ENCODE data around the gene NELL1. TPM values are rescaled to one million over a fixed set of nuclear protein-coding genes. Genes with fewer than 3 reads are reported as not detected.

Gene NELL1
- polyA plus RNA-seq, 1 of the 3 experiments (the other 2 are of a cell fraction): not detected

DNA sequence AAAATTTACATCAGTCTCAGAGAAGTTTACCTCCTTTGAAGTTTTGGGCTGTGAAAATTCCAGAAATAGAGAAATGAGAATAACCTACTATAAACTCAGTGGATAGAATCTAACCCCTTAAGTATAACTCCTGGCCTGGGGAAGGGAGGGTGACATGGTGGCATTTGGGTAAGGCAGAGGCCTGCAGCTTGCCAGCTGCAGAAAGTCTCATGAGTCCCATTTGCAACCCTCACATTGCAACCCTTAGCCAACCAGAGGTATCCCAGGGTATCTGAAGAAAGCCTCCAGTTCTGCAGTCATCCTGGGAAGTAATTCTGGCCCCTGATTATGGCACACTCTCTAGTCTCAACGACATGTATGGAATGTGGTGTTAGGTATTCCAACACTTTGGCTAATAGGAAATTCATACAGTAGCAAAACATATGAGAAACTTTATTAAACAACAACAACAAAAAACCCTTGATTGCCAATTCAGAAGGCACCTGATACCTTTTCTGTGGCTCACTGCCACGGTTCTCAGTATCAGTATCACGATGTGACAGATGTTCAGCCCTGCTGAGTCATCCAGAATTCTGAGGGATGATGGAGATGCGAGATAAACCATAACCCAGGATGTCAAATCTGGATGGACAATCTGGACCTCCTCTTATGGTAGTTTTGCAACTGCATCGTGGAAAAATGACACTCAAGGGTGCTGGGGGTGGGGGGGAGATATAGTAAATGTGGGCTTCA is 743.4 kb downstream of the NELL1 start:
- Histone ChIP-seq H3K9me3 (no peaks in the 10 kb centered on the region), H3K9ac (no peak overlapping the region), H4K20me1 (ENCODE audit: insufficient read depth) (no peaks in the 10 kb centered on the region), H3K27me3 (ENCODE audit: insufficient read depth) (no peaks in the 10 kb centered on the region), H3K9me2 (no peaks in the 10 kb centered on the region), H3K79me2 (ENCODE audit: insufficient read depth) (no peaks in the 10 kb centered on the region), H3K27ac (ENCODE audit: low read depth in 2 of 2, low read length in 1 of 2) (no peak overlapping the region; a peak in 1 of 4 replicates), H3K36me3 (replicated peaks in 1 of 2; ENCODE audit: control insufficient read depth in 1 of 2, insufficient read depth in 2 of 2, low read length in 1 of 2) (no peaks in the 10 kb centered on the region), H3K4me3 (ENCODE audit: low read depth in 2 of 2, low read length in 1 of 2) (no peak overlapping the region), H3K4me2 (no peak overlapping the region), H2AFZ (ENCODE audit: low read depth) (no peak overlapping the region), H3K4me1 (ENCODE audit: control insufficient read depth in 1 of 2, insufficient read depth in 2 of 2, low read depth in 1 of 2, low read length in 1 of 2) (peaks cover 0 to 2% of the 10 kb centered on the region in 2 experiments; a peak in 1 of 4 replicates), H3F3A (replicated peaks; ENCODE audit: insufficient read depth) (no peaks in the 10 kb centered on the region)
- no peak for TF ChIP-seq MXI1 (IDR thresholded peaks at IDR 0.05; ENCODE audit: low read depth, low read length)
- no peak for TF ChIP-seq RXRA (IDR thresholded peaks at IDR 0.05; ENCODE audit: borderline replicate concordance, low read depth)
- no peak for TF ChIP-seq SMC3 (IDR thresholded peaks at IDR 0.05; ENCODE audit: low read depth, low read length)
- TF ChIP-seq, protein P1, sequence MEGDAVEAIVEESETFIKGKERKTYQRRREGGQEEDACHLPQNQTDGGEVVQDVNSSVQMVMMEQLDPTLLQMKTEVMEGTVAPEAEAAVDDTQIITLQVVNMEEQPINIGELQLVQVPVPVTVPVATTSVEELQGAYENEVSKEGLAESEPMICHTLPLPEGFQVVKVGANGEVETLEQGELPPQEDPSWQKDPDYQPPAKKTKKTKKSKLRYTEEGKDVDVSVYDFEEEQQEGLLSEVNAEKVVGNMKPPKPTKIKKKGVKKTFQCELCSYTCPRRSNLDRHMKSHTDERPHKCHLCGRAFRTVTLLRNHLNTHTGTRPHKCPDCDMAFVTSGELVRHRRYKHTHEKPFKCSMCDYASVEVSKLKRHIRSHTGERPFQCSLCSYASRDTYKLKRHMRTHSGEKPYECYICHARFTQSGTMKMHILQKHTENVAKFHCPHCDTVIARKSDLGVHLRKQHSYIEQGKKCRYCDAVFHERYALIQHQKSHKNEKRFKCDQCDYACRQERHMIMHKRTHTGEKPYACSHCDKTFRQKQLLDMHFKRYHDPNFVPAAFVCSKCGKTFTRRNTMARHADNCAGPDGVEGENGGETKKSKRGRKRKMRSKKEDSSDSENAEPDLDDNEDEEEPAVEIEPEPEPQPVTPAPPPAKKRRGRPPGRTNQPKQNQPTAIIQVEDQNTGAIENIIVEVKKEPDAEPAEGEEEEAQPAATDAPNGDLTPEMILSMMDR (IDR thresholded peaks at IDR 0.05): no peak
- no peak for TF ChIP-seq POLR2AphosphoS5 (IDR thresholded peaks at IDR 0.05; ENCODE audit: low read depth, low read length)
- TF ChIP-seq GABPA (IDR thresholded peaks at IDR 0.05; ENCODE audit: low read depth): no peak
- no peak for TF ChIP-seq SIN3A (IDR thresholded peaks at IDR 0.05; ENCODE audit: borderline replicate concordance, low read depth, low read length)
- no peak for TF ChIP-seq TEAD4 (IDR thresholded peaks at IDR 0.05; ENCODE audit: borderline replicate concordance, insufficient read depth)
- TF ChIP-seq YY1 (IDR thresholded peaks at IDR 0.05; ENCODE audit: low read depth): no peak
- TF ChIP-seq RFX5 (IDR thresholded peaks at IDR 0.05; ENCODE audit: low read length): no peak
- WGBS (ENCODE audit: low lambda C conversion rate): 9% methylated on average over 5 of the region's 5 CpGs
- DNase-seq: no peak
- CTCF ChIA-PET: interaction anchor here (1.0 kb wide), 2 partner anchors 16 kb away, joined by 3 to 4 read pairs; no protein-coding TSS in a partner anchor
- POLR2A ChIA-PET: no interaction called here

DNA sequence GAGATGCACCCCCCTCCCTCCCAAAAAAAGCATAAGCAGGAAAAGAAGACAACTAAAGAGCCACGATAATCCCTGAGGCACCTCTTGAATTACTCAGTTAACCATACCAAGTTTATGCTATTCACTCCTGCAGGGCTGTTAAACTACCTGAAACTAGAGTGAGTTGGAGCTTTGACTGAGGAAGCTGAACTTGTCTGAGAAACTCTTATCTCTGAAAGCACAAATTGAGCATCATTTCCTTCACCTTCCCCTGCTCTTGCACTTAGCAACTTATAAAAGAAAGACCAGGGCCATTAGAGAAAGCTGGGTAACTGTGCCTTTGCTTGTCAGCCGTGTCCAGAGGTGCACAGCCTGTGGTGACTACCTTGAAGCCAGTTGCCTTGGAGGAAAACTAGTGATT is 745.6 kb downstream of the NELL1 start:
- WGBS (ENCODE audit: low lambda C conversion rate): 13% methylated on average over 2 of the region's 2 CpGs
- TF ChIP-seq NFIC (IDR thresholded peaks at IDR 0.05; ENCODE audit: borderline replicate concordance) (no peak), NRF1 (IDR thresholded peaks at IDR 0.05; ENCODE audit: low read depth, low read length) (no peak), JUND (IDR thresholded peaks at IDR 0.05) (no peak), FOSL2 (IDR thresholded peaks at IDR 0.05; ENCODE audit: borderline replicate concordance, low read depth) (no peak), FOXM1 (IDR thresholded peaks at IDR 0.05; ENCODE audit: low read depth) (no peak), SMC3 (IDR thresholded peaks at IDR 0.05; ENCODE audit: low read depth, low read length) (no peak), TEAD4 (IDR thresholded peaks at IDR 0.05; ENCODE audit: borderline replicate concordance, insufficient read depth) (no peak), MXI1 (IDR thresholded peaks at IDR 0.05; ENCODE audit: low read depth, low read length) (no peak)
- TF ChIP-seq, protein P2, sequence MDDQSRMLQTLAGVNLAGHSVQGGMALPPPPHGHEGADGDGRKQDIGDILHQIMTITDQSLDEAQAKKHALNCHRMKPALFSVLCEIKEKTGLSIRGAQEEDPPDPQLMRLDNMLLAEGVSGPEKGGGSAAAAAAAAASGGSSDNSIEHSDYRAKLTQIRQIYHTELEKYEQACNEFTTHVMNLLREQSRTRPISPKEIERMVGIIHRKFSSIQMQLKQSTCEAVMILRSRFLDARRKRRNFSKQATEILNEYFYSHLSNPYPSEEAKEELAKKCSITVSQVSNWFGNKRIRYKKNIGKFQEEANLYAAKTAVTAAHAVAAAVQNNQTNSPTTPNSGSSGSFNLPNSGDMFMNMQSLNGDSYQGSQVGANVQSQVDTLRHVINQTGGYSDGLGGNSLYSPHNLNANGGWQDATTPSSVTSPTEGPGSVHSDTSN (IDR thresholded peaks at IDR 0.05): no peak
- TF ChIP-seq, protein P1 (IDR thresholded peaks at IDR 0.05): no peak
- TF ChIP-seq, protein P3, sequence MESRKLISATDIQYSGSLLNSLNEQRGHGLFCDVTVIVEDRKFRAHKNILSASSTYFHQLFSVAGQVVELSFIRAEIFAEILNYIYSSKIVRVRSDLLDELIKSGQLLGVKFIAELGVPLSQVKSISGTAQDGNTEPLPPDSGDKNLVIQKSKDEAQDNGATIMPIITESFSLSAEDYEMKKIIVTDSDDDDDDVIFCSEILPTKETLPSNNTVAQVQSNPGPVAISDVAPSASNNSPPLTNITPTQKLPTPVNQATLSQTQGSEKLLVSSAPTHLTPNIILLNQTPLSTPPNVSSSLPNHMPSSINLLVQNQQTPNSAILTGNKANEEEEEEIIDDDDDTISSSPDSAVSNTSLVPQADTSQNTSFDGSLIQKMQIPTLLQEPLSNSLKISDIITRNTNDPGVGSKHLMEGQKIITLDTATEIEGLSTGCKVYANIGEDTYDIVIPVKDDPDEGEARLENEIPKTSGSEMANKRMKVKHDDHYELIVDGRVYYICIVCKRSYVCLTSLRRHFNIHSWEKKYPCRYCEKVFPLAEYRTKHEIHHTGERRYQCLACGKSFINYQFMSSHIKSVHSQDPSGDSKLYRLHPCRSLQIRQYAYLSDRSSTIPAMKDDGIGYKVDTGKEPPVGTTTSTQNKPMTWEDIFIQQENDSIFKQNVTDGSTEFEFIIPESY (IDR thresholded peaks at IDR 0.05; ENCODE audit: borderline replicate concordance, low read depth): no peak
- TF ChIP-seq, protein P4, sequence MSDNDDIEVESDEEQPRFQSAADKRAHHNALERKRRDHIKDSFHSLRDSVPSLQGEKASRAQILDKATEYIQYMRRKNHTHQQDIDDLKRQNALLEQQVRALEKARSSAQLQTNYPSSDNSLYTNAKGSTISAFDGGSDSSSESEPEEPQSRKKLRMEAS (IDR thresholded peaks at IDR 0.05; ENCODE audit: low read depth): no peak
- TF ChIP-seq, protein P5, sequence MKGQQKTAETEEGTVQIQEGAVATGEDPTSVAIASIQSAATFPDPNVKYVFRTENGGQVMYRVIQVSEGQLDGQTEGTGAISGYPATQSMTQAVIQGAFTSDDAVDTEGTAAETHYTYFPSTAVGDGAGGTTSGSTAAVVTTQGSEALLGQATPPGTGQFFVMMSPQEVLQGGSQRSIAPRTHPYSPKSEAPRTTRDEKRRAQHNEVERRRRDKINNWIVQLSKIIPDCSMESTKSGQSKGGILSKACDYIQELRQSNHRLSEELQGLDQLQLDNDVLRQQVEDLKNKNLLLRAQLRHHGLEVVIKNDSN (IDR thresholded peaks at IDR 0.05; ENCODE audit: borderline replicate concordance, low read depth): no peak

More for the DNA sequence above, 745.6 kb downstream of the NELL1 start:
- H3K4me2 ChIP-seq: no peak overlapping the region
- H3K9me3 ChIP-seq: no peaks in the 10 kb centered on the region
- H4K20me1 ChIP-seq (ENCODE audit: insufficient read depth): no peaks in the 10 kb centered on the region
- no peak for DNase-seq
- no peaks in the 10 kb centered on the region for H3K9me2 ChIP-seq
- H2AFZ ChIP-seq (ENCODE audit: low read depth): no peak overlapping the region
- H3K27me3 ChIP-seq (ENCODE audit: insufficient read depth): no peaks in the 10 kb centered on the region
- no peaks in the 10 kb centered on the region for H3K79me2 ChIP-seq (ENCODE audit: insufficient read depth)
- H3K4me1 ChIP-seq (ENCODE audit: control insufficient read depth in 1 of 2, insufficient read depth in 2 of 2, low read depth in 1 of 2, low read length in 1 of 2): peaks cover 0 to 2% of the 10 kb centered on the region in 2 experiments; a peak in 1 of 4 replicates
- ChIA-PET CTCF (interaction anchor here (1.3 kb wide), 1 partner anchor 715 kb away, joined by 3 read pairs; no protein-coding TSS in a partner anchor), POLR2A (no interaction called here)
- no peak overlapping the region; a peak in 1 of 4 replicates for H3K27ac ChIP-seq (ENCODE audit: low read depth in 2 of 2, low read length in 1 of 2)
- no peaks in the 10 kb centered on the region for H3K36me3 ChIP-seq (replicated peaks in 1 of 2; ENCODE audit: control insufficient read depth in 1 of 2, insufficient read depth in 2 of 2, low read length in 1 of 2)
- H3F3A ChIP-seq (replicated peaks; ENCODE audit: insufficient read depth): no peaks in the 10 kb centered on the region
- no peak overlapping the region for H3K9ac ChIP-seq
- H3K4me3 ChIP-seq (ENCODE audit: low read depth in 2 of 2, low read length in 1 of 2): no peak overlapping the region
